GM23338 (cell line): ENCODE data around the gene NFKBIA. TPM values are rescaled to one million over a fixed set of nuclear protein-coding genes. Genes with fewer than 3 reads are reported as not detected.

Experiments used
- ATAC-seq: fragments of 200-7000 bp; cut with Tn5 transposase; 3 replicates; pipeline ENCODE4 v1.9.1; 2020
- DNase-seq: peaks from one replicate; pipeline ENCODE4 v3.0.0-alpha.2; 2015; ENCODE audit warnings: low spot score
- H2AFZ ChIP-seq: fragments of 200-600 bp; sonication (generic); 2 replicates; pipeline ENCODE4 v1.8.0; 2016; ENCODE audit warnings: antibody characterized with exemption, mild to moderate bottlenecking, moderate library complexity
- H3F3A ChIP-seq: fragments of 200-600 bp; sonication (generic); replicated peaks from 2 replicates; pipeline ENCODE4 v1.8.0; 2017; ENCODE audit warnings: antibody characterized with exemption, mixed run types, low read depth
- H3K27ac ChIP-seq: fragments of 200-600 bp; sonication (generic); 2 replicates; pipeline ENCODE4 v1.6.1; 2016; ENCODE audit warnings: low read depth
- H3K27me3 ChIP-seq: fragments of 200-600 bp; sonication (generic); 2 replicates; pipeline ENCODE4 v1.8.0; 2016; ENCODE audit warnings: mild to moderate bottlenecking, mixed run types, moderate library complexity; ENCODE audit not compliant: insufficient read depth
- H3K36me3 ChIP-seq: fragments of 200-600 bp; sonication (generic); 2 replicates; pipeline ENCODE4 v1.8.0; 2016; ENCODE audit warnings: mild to moderate bottlenecking; ENCODE audit not compliant: insufficient read depth
- H3K4me1 ChIP-seq: fragments of 200-600 bp; sonication (generic); 2 replicates; pipeline ENCODE4 v1.8.0; 2016; ENCODE audit warnings: mild to moderate bottlenecking, moderate library complexity; ENCODE audit not compliant: insufficient read depth
- H3K4me2 ChIP-seq: fragments of 200-600 bp; sonication (generic); 2 replicates; pipeline ENCODE4 v1.7.1; 2017; ENCODE audit warnings: mixed run types
- H3K4me3 ChIP-seq: fragments of 200-600 bp; sonication (generic); 2 replicates; pipeline ENCODE4 v1.6.1; 2016; ENCODE audit warnings: mixed run types
- H3K79me2 ChIP-seq: fragments of 200-600 bp; sonication (generic); replicated peaks from 2 replicates; pipeline ENCODE4 v1.8.0; 2017; ENCODE audit warnings: mild to moderate bottlenecking; ENCODE audit not compliant: insufficient read depth
- H3K9me2 ChIP-seq: fragments of 200-600 bp; sonication (generic); 2 replicates; pipeline ENCODE4 v1.8.0; 2017; ENCODE audit not compliant: insufficient read depth
- H4K20me1 ChIP-seq: fragments of 200-600 bp; sonication (generic); replicated peaks from 2 replicates; pipeline ENCODE4 v1.8.0; 2017; ENCODE audit warnings: mild to moderate bottlenecking; ENCODE audit not compliant: insufficient read depth
- H3K27ac Mint-ChIP-seq: 2 replicates; pipeline ENCODE4 v1.8.0; 2020; ENCODE audit warnings: inconsistent platforms, mild to moderate bottlenecking, moderate library complexity, mixed read lengths
- H3K27me3 Mint-ChIP-seq: 3 replicates; pipeline ENCODE4 v1.8.0; 2022; ENCODE audit warnings: low read depth, mild to moderate bottlenecking, moderate library complexity, mixed read lengths, inconsistent platforms; ENCODE audit not compliant: insufficient read depth, poor library complexity
- H3K36me3 Mint-ChIP-seq: 3 replicates; pipeline ENCODE4 v1.8.0; 2021; ENCODE audit warnings: low read depth, mild to moderate bottlenecking, inconsistent platforms, moderate library complexity, mixed read lengths
- H3K4me1 Mint-ChIP-seq: 3 replicates; pipeline ENCODE4 v1.8.0; 2020; ENCODE audit warnings: mild to moderate bottlenecking, inconsistent platforms, mixed read lengths
- H3K4me3 Mint-ChIP-seq: 3 replicates; pipeline ENCODE4 v1.8.0; 2021; ENCODE audit warnings: moderate library complexity, mild to moderate bottlenecking, inconsistent platforms, mixed read lengths
- H3K9me3 Mint-ChIP-seq: 3 replicates; pipeline ENCODE4 v1.8.0; 2020; ENCODE audit warnings: moderate library complexity, mild to moderate bottlenecking, inconsistent platforms, mixed read lengths
- CREB1 ChIP-seq: fragments of 250-450 bp; sonication (Bioruptor Pico); IDR thresholded peaks from 2 replicates; pipeline ENCODE4 v1.5.0; 2020; ENCODE audit warnings: low read depth, mild to moderate bottlenecking, moderate library complexity
- EZH2 ChIP-seq: fragments of 200-600 bp; sonication (generic); IDR thresholded peaks from one replicate; pipeline ENCODE4 v1.8.0; 2017; ENCODE audit warnings: antibody characterized with exemption, mild to moderate bottlenecking, low read depth; ENCODE audit not compliant: unreplicated experiment
- EZH2phosphoT487 ChIP-seq: fragments of 200-600 bp; sonication (generic); IDR thresholded peaks from one replicate; pipeline ENCODE4 v1.8.1; 2018; ENCODE audit warnings: antibody characterized with exemption; ENCODE audit not compliant: unreplicated experiment
- JUNB ChIP-seq: IDR thresholded peaks from one replicate; pipeline ENCODE4 v1.6.1; 2016; ENCODE audit warnings: antibody characterized with exemption; ENCODE audit not compliant: unreplicated experiment
- NANOG ChIP-seq: IDR thresholded peaks from 2 replicates; pipeline ENCODE4 v1.6.1; 2016; ENCODE audit warnings: antibody characterized with exemption, borderline replicate concordance
- POLR2AphosphoS5 ChIP-seq: IDR thresholded peaks from 2 replicates; pipeline ENCODE4 v1.6.1; 2016; ENCODE audit warnings: antibody characterized with exemption, low read depth
- REST ChIP-seq: IDR thresholded peaks from one replicate; pipeline ENCODE4 v1.6.1; 2018; ENCODE audit warnings: antibody characterized with exemption; ENCODE audit not compliant: unreplicated experiment
- STAT1 ChIP-seq: IDR thresholded peaks from one replicate; pipeline ENCODE4 v1.6.1; 2016; ENCODE audit warnings: antibody characterized with exemption; ENCODE audit not compliant: unreplicated experiment
- ZNF114 ChIP-seq: fragments of 250-450 bp; sonication (Bioruptor Pico); IDR thresholded peaks from 2 replicates; pipeline ENCODE4 v1.5.0; 2020; ENCODE audit warnings: mild to moderate bottlenecking, moderate library complexity
- ZNF331 ChIP-seq: fragments of 250-450 bp; sonication (Bioruptor Pico); IDR thresholded peaks from 2 replicates; pipeline ENCODE4 v1.5.0; 2020; ENCODE audit warnings: low read depth, mild to moderate bottlenecking, moderate library complexity
- ZNF462 ChIP-seq: fragments of 250-450 bp; sonication (Bioruptor Pico); IDR thresholded peaks from 2 replicates; pipeline ENCODE4 v1.5.0; 2020; ENCODE audit warnings: mild to moderate bottlenecking, moderate library complexity
- polyA plus RNA-seq: library from polyadenylated mRNA; unstranded; fragments of >200 nt; fragmentation: Nextera tagmentation; extraction: Ambion mirVana; gene quantifications from 2 replicates; pipeline ENCODE4 v1.2.1, GENCODE V29; 2016
- total RNA-seq: library from RNA; depleted of rRNA; stranded (reverse); fragments of >200 nt; shearing (Covaris generic); gene quantifications from 2 replicates; pipeline ENCODE4 v1.2.3, GENCODE V29; 2014
- TF ChIP-seq, protein P1 (sequence below), 2 experiments: fragments of 200-600 bp in 1 of 2; sonication (generic) in 1 of 2; conservative IDR thresholded peaks; 2 replicates each; pipeline versions ENCODE4 v1.5.1 to v1.6.1; 2016 to 2017; ENCODE audit warnings: antibody characterized with exemption in 2 of 2, low read depth in 2 of 2, mild to moderate bottlenecking in 2 of 2, moderate library complexity in 1 of 2
- TF ChIP-seq, protein P2 (sequence below): IDR thresholded peaks from 2 replicates; pipeline ENCODE4 v1.6.1; 2016; ENCODE audit warnings: antibody characterized with exemption

Gene NFKBIA
- total and polyA plus RNA-seq, 2 experiments from 2014 or later = 33.4 to 41.3 TPM

GRCh38 chr14:35418093-35418492 is 13.5 kb upstream of the NFKBIA start:
- Mint-ChIP-seq H3K4me1 (peaks cover 28% of the 10 kb centered on the region), H3K4me3 (no peak overlapping the region), H3K27me3 (peaks cover 6% of the 10 kb centered on the region), H3K36me3 (no peaks in the 10 kb centered on the region), H3K9me3 (no peaks in the 10 kb centered on the region), H3K27ac (no peak overlapping the region)
- no peak for ATAC-seq
- TF ChIP-seq REST (no peak), EZH2phosphoT487 (no peak), ZNF331 (CRISPR knock-in tag) (no peak), EZH2 (no peak), ZNF114 (CRISPR knock-in tag) (no peak), NANOG (no peak), CREB1 (no peak), ZNF462 (CRISPR knock-in tag) (no peak), JUNB (no peak), POLR2AphosphoS5 (no peak), STAT1 (no peak)
- TF ChIP-seq, protein P1, sequence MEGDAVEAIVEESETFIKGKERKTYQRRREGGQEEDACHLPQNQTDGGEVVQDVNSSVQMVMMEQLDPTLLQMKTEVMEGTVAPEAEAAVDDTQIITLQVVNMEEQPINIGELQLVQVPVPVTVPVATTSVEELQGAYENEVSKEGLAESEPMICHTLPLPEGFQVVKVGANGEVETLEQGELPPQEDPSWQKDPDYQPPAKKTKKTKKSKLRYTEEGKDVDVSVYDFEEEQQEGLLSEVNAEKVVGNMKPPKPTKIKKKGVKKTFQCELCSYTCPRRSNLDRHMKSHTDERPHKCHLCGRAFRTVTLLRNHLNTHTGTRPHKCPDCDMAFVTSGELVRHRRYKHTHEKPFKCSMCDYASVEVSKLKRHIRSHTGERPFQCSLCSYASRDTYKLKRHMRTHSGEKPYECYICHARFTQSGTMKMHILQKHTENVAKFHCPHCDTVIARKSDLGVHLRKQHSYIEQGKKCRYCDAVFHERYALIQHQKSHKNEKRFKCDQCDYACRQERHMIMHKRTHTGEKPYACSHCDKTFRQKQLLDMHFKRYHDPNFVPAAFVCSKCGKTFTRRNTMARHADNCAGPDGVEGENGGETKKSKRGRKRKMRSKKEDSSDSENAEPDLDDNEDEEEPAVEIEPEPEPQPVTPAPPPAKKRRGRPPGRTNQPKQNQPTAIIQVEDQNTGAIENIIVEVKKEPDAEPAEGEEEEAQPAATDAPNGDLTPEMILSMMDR (conservative IDR thresholded peaks at IDR 0.05; ENCODE audit: low read depth in 2 of 2) = no peak
- TF ChIP-seq, protein P2, sequence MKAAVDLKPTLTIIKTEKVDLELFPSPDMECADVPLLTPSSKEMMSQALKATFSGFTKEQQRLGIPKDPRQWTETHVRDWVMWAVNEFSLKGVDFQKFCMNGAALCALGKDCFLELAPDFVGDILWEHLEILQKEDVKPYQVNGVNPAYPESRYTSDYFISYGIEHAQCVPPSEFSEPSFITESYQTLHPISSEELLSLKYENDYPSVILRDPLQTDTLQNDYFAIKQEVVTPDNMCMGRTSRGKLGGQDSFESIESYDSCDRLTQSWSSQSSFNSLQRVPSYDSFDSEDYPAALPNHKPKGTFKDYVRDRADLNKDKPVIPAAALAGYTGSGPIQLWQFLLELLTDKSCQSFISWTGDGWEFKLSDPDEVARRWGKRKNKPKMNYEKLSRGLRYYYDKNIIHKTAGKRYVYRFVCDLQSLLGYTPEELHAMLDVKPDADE = no peak
- Histone ChIP-seq H3K9me2 (no peaks in the 10 kb centered on the region), H2AFZ (0 out of 2 replicates have a peak overlapping the region, but pooled peaks have one; percentile 25), H3K79me2 (no peaks in the 10 kb centered on the region), H3K27ac (no peak overlapping the region), H3K27me3 (no peaks in the 10 kb centered on the region), H4K20me1 (no peaks in the 10 kb centered on the region), H3F3A (no peaks in the 10 kb centered on the region), H3K4me1 (peaks cover 13% of the 10 kb centered on the region; the same call in 1 of the 2 replicates), H3K4me3 (no peak overlapping the region), H3K36me3 (no peaks in the 10 kb centered on the region), H3K4me2 (no peak overlapping the region)
- no peak for DNase-seq
